IPS-NIHi7 (cell line): ENCODE measurements around the gene HSD17B13.
"Not testable (repeated sequence)": the region's sequence is repeated elsewhere in the genome, so short reads cannot be mapped to it uniquely, and the experiment has no call there.

Experiments used
- DNase-seq: peaks from one replicate; pipeline ENCODE4 v3.0.0; 2012; ENCODE audit warnings: mixed read lengths; ENCODE audit errors: extremely low spot score

HSD17B13 gene

GRCh38 chr4:87316961-87317360, 5.7 kb downstream of the HSD17B13 start:
- no peak for DNase-seq

GRCh38 chr4:87315000-87315399, 7.7 kb downstream of the HSD17B13 start:
- not testable (repeated sequence) for DNase-seq

GRCh38 chr4:87313756-87314155, 8.9 kb downstream of the HSD17B13 start:
- no peak for DNase-seq

GRCh38 chr4:87311684-87312083, 11.0 kb downstream of the HSD17B13 start:
- no peak for DNase-seq

GRCh38 chr4:87310691-87311335, 11.9 kb downstream of the HSD17B13 start:
- no peak for DNase-seq

GRCh38 chr4:87309625-87310024, 13.1 kb downstream of the HSD17B13 start:
- no peak for DNase-seq

- DNase-seq = no peak
Observed at GRCh38 chr4:87306056-87306455, 16.6 kb downstream of the HSD17B13 start.

- no peak for DNase-seq
Observed at GRCh38 chr4:87305562-87305961, 17.1 kb downstream of the HSD17B13 start.

- no peak for DNase-seq
Observed at GRCh38 chr4:87304745-87305432, 17.8 kb downstream of the HSD17B13 start.

- DNase-seq = no peak
Observed at GRCh38 chr4:87299898-87300297, 22.8 kb downstream of the HSD17B13 start.

GRCh38 chr4:87298362-87298761, 24.3 kb downstream of the HSD17B13 start:
- DNase-seq = no peak

- DNase-seq = not testable (repeated sequence)
Observed at GRCh38 chr4:87294911-87295310, 27.8 kb downstream of the HSD17B13 start.

- not testable (repeated sequence) for DNase-seq
Observed at GRCh38 chr4:87293889-87294288, 28.8 kb downstream of the HSD17B13 start.

GRCh38 chr4:87286970-87287369, 35.7 kb downstream of the HSD17B13 start:
- no peak for DNase-seq

- DNase-seq = not testable (repeated sequence)
Observed at GRCh38 chr4:87284268-87284667, 38.4 kb downstream of the HSD17B13 start.

GRCh38 chr4:87283151-87283550, 39.5 kb downstream of the HSD17B13 start:
- no peak for DNase-seq

GRCh38 chr4:87281603-87282002, 41.1 kb downstream of the HSD17B13 start:
- no peak for DNase-seq

- DNase-seq = no peak
Observed at GRCh38 chr4:87278335-87278794, 44.3 kb downstream of the HSD17B13 start.

GRCh38 chr4:87275311-87275710, 47.4 kb downstream of the HSD17B13 start:
- no peak for DNase-seq

- DNase-seq = no peak
Observed at GRCh38 chr4:87274803-87275202, 47.9 kb downstream of the HSD17B13 start.

- DNase-seq = no peak
Observed at GRCh38 chr4:87274327-87274726, 48.4 kb downstream of the HSD17B13 start.

GRCh38 chr4:87270825-87271224, 51.9 kb downstream of the HSD17B13 start:
- DNase-seq = peak; percentile 26

GRCh38 chr4:87270144-87270543, 52.5 kb downstream of the HSD17B13 start:
- DNase-seq = peak; percentile 63
